ENCODE measurements around the gene TPI1. TPM values are rescaled to one million over a fixed set of nuclear protein-coding genes. Genes with fewer than 3 reads are reported as not detected.
"Not testable (repeated sequence)": the region's sequence is repeated elsewhere in the genome, so short reads cannot be mapped to it uniquely, and the experiment has no call there.

The TPI1 gene
- total and polyA plus RNA-seq, 8 donors, result 394 to 521 (median 444) TPM

- intact Hi-C loops (cut with DNase I), result no loop called here
- peaks cover 0 to 100% of the 10 kb centered on the region in 2 donors for H3K36me3 ChIP-seq
- H3K27me3 ChIP-seq, result no peaks in the 10 kb centered on the region
Observed at GRCh38 chr12:6860116-6860515, 7.2 kb upstream of the TPI1 start.

DNA sequence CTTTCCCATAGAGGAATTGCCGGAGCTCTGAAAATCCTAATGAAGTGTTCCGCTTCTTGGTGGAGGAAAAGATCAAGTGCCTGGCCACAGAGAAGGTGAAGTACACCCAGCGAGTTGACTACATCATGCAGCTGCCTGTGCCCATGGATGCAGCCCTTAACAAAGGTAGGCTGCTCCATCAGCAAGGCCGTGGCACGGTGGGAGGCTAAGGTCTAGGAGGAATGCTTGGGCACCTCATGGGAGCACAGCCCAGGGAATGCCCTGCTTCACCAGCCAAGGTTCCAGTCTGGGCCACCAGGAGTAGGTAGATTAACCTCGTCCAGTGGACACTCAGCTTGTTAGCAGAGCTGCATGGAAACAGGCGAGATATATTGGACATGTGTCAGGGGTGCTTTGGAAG is 6.4 kb upstream of the TPI1 start:
- Histone ChIP-seq H3K4me1 (no peaks in the 10 kb centered on the region), H3K27me3 (no peaks in the 10 kb centered on the region), H3K36me3 (peaks cover 0 to 100% of the 10 kb centered on the region in 2 donors), H3K27ac (no peak overlapping the region), H3K4me3 (no peak overlapping the region), H3K9me3 (no peaks in the 10 kb centered on the region)
- intact Hi-C loops (cut with DNase I), result no loop called here
- no peak for ATAC-seq
- no peak for DNase-seq
- TF ChIP-seq, protein P1, sequence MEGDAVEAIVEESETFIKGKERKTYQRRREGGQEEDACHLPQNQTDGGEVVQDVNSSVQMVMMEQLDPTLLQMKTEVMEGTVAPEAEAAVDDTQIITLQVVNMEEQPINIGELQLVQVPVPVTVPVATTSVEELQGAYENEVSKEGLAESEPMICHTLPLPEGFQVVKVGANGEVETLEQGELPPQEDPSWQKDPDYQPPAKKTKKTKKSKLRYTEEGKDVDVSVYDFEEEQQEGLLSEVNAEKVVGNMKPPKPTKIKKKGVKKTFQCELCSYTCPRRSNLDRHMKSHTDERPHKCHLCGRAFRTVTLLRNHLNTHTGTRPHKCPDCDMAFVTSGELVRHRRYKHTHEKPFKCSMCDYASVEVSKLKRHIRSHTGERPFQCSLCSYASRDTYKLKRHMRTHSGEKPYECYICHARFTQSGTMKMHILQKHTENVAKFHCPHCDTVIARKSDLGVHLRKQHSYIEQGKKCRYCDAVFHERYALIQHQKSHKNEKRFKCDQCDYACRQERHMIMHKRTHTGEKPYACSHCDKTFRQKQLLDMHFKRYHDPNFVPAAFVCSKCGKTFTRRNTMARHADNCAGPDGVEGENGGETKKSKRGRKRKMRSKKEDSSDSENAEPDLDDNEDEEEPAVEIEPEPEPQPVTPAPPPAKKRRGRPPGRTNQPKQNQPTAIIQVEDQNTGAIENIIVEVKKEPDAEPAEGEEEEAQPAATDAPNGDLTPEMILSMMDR (IDR thresholded peaks at IDR 0.05), result no peak

More at GRCh38 chr12:6860116-6860515, 7.2 kb upstream of the TPI1 start:
- ATAC-seq (no peak), DNase-seq (no peak)
- Histone ChIP-seq H3K4me1 (no peaks in the 10 kb centered on the region), H3K9me3 (no peaks in the 10 kb centered on the region), H3K4me3 (no peak overlapping the region), H3K27ac (no peak overlapping the region)
- TF ChIP-seq, protein P1 (IDR thresholded peaks at IDR 0.05), result no peak

- no peak for ATAC-seq
- Histone ChIP-seq H3K4me3 (no peak overlapping the region), H3K36me3 (peaks cover 0 to 99% of the 10 kb centered on the region in 2 donors), H3K9me3 (no peaks in the 10 kb centered on the region), H3K27me3 (no peaks in the 10 kb centered on the region), H3K4me1 (peaks cover 0 to 1% of the 10 kb centered on the region in 2 donors), H3K27ac (no peak overlapping the region)
- no peak for DNase-seq
- intact Hi-C loops (cut with DNase I), result no loop called here
- TF ChIP-seq, protein P1 (IDR thresholded peaks at IDR 0.05), result no peak
Observed at GRCh38 chr12:6861391-6861790, 5.9 kb upstream of the TPI1 start.

DNA sequence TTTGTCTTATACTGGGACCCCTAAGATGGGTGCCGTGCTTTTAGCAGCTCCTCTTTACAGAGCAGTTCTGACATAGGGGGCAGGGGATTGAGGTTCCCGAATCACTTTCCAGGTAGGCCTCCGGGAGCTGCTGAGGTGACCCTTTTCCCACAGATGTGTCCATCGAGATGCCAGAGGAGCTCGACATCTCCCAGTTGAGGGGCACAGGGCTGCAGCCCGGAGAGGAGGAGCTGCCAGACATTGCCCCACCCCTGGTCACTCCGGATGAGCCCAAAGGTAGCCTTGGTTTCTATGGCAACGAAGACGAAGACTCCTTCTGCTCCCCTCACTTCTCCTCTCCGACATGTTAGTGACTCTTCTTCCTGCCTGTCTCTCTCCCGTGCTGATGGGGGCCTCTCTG is 4.3 kb upstream of the TPI1 start:
- Histone ChIP-seq H3K4me3 (no peak overlapping the region), H3K27me3 (no peaks in the 10 kb centered on the region), H3K27ac (no peak overlapping the region), H3K36me3 (peaks cover 0 to 82% of the 10 kb centered on the region in 2 donors), H3K4me1 (peaks cover 3 to 9% of the 10 kb centered on the region in 2 donors), H3K9me3 (no peaks in the 10 kb centered on the region)
- TF ChIP-seq, protein P1 (IDR thresholded peaks at IDR 0.05), result no peak
- ATAC-seq (no peak), DNase-seq (no peak)
- intact Hi-C loops (cut with DNase I), result no loop called here

- intact Hi-C loops (cut with DNase I), result no loop called here
- peaks cover 0 to 75% of the 10 kb centered on the region in 2 donors for H3K36me3 ChIP-seq
- H3K27me3 ChIP-seq, result no peaks in the 10 kb centered on the region
- H3K9me3 ChIP-seq, result no peaks in the 10 kb centered on the region
- TF ChIP-seq, protein P1 (IDR thresholded peaks at IDR 0.05), result no peak
- DNase-seq (no peak), ATAC-seq (no peak)
- no peak overlapping the region for H3K27ac ChIP-seq
- H3K4me3 ChIP-seq, result no peak overlapping the region
- peaks cover 8 to 14% of the 10 kb centered on the region in 2 donors for H3K4me1 ChIP-seq
Observed at GRCh38 chr12:6863586-6864321, 3.6 kb upstream of the TPI1 start.

DNA sequence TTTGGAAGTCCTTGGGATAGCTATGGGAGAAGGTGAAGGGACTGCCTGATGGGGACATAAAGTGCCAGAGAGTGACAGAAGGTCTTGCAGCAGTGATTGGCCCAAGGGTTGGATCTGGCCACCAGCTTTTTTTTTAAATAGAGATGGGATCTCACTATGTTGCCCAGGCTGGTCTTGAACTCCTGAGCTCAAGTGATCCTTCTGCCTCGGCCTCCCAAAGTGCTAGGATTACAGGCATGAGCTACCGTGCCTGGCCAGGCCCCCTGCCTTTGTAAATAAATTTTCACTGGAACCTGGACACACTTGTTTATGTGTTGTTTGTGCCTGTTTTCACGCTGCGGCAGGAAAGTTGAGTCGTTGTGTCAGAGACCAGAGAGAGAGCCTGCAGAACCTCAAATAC is 2.0 kb upstream of the TPI1 start:
- ATAC-seq; H3K9me3 ChIP-seq; intact Hi-C loops (cut with DNase I); H3K27ac ChIP-seq; DNase-seq; H3K27me3 ChIP-seq; H3K4me3 ChIP-seq: not testable (repeated sequence)
- H3K4me1 ChIP-seq, result peaks cover 19 to 30% of the 10 kb centered on the region in 2 donors
- peaks cover 0 to 69% of the 10 kb centered on the region in 2 donors for H3K36me3 ChIP-seq

All from left lung (tissue), 10 donors.